Stomach smooth muscle (tissue), 2 donors: ENCODE results near the gene INF2.

Experiments used
- H3K27ac ChIP-seq: one replicate; pipeline ENCODE4 v1.7.0; 2013; ENCODE audit warnings: mild to moderate bottlenecking, low read length, inconsistent platforms
- H3K27me3 ChIP-seq, 2 donors: one replicate each; pipeline ENCODE4 v1.7.0; 2013; ENCODE audit warnings: low read length in 2 of 2; ENCODE audit not compliant: insufficient read depth in 2 of 2, control insufficient read depth in 1 of 2
- H3K36me3 ChIP-seq, 2 donors: one replicate each; pipeline ENCODE4 v1.7.0; 2013; ENCODE audit warnings: low read length in 2 of 2; ENCODE audit not compliant: control insufficient read depth in 2 of 2, insufficient read depth in 2 of 2
- H3K4me1 ChIP-seq: one replicate; pipeline ENCODE4 v1.7.0; 2013; ENCODE audit warnings: low read length; ENCODE audit not compliant: control insufficient read depth, insufficient read depth
- H3K4me3 ChIP-seq, 2 donors: one replicate each; pipeline ENCODE4 v1.7.0; 2013; ENCODE audit warnings: low read length in 2 of 2
- H3K9ac ChIP-seq, 2 donors: one replicate each; pipeline ENCODE4 v1.7.0; 2013; ENCODE audit warnings: low read length in 2 of 2, mild to moderate bottlenecking in 1 of 2
- H3K9me3 ChIP-seq, 2 donors: one replicate each; pipeline ENCODE4 v1.7.0; 2013; ENCODE audit warnings: low read length in 2 of 2; ENCODE audit not compliant: control insufficient read depth in 2 of 2
- donor health status: healthy.
- donor health status: Pancreatic carcinoma.

INF2 gene

DNA sequence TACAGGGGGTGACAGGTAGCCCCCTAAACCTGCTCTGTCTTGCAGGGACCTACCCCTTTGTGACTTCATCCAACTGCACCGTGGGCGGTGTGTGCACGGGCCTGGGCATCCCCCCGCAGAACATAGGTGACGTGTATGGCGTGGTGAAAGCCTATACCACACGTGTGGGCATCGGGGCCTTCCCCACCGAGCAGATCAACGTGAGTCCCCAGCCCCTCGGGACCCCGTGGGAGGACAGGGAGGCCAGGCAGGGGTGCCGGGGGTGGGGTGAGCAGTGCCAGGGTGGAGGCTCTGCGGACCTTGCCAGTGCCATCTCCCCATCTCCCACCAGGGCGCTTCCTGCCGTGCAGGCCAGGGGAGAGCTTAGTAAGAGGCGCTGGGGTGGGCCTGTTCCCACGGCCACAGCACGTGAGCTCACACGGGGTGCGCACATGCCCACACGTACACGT lies 52.4 kb downstream of the INF2 start:
- Histone ChIP-seq H3K27ac (no peak overlapping the region), H3K9ac (no peak overlapping the region), H3K9me3 (no peaks in the 10 kb centered on the region), H3K4me1 (peaks cover 14% of the 10 kb centered on the region), H3K36me3 (peaks cover 0 to 6% of the 10 kb centered on the region in 2 donors), H3K4me3 (no peak overlapping the region), H3K27me3 (no peaks in the 10 kb centered on the region)

DNA sequence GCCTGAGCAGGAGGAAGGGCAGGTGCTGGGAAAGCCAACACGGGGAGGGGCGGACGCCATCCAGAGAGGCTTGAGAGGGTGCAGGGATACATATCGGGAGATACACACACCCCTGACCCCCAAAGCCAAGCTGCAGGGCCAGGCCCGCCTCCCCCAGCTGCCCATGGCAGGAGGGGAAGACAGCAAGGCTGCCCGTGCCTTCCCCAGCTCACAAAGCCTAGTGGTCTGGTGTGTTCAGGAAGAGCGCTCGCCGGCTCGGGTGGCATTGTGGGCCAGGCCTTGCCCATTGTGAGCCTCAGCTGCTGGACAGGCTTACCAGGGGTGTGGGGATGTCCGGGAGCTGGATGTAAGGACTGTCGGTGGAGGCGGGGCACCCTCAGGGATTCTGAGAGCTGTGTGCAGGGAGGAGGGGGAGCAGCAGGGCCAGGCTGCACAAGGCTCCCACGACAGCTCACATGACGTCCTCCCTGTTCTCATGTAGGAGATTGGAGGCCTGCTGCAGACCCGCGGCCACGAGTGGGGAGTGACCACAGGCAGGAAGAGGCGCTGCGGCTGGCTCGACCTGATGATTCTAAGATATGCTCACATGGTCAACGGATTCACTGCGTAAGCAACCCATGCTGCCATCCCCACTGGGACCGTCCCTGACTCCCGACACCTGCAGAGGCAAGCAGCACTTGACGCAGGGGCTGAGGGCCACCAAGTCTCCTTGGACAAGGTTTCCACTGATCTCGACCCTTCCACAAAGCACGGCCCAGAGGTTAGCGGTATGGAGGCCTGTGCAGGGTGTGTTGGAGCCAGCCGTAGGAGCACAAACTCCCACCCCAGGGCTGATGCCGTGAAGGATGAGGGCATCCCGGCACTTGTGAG lies 53.4 kb downstream of the INF2 start:
- Histone ChIP-seq H3K9me3 (no peaks in the 10 kb centered on the region), H3K9ac (no peak overlapping the region), H3K4me1 (peaks cover 19% of the 10 kb centered on the region), H3K4me3 (no peak overlapping the region), H3K27ac (no peak overlapping the region), H3K27me3 (no peaks in the 10 kb centered on the region), H3K36me3 (peaks cover 0 to 6% of the 10 kb centered on the region in 2 donors)

DNA sequence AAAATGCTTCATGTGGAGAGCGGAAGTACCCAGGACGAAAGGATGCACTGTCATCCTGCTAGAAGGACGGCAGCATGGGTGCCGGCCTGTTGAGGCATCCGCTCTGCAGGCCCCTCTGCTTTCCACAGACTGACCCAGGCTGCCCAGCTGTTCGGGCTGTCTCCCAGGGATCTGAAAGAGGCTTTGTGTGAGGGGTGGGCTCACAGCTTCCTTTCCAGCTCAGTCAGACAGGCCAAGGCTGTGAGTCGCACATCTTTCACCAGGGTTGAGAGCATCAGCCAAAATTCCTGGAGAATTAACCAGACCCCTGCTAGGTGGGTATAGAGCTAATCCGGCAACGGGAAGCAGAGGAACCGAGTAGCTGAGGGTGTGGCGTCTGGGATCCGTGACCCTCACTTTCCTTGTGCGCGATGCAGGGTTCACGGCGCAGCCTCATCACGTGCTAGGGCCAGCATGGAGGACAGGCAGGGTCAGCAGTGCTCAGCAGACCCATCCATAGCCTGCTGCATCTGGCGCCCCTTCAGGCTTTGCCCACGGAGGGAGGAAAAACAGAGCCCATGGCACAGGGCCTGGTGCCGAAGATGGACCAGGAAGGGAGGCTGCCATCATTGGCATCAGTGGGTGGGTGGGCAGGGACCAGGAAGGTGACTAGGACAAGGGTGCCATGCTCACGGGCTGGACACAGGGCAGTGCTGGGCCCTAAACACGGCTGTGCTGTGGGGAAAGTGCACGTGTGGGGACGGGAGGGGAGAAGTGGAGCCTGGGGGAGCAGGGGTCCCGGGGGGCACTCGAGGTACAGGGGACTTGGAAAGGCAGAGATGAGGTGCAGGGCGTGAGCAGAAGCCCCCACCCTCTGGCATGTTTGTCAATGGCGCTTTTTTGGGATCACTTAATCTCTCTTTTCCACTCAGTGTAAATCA lies 54.3 kb downstream of the INF2 start:
- peaks cover 21% of the 10 kb centered on the region for H3K4me1 ChIP-seq
- H3K9ac ChIP-seq: no peak overlapping the region
- H3K27me3 ChIP-seq: no peaks in the 10 kb centered on the region
- H3K27ac ChIP-seq: no peak overlapping the region
- peaks cover 0 to 6% of the 10 kb centered on the region in 2 donors for H3K36me3 ChIP-seq
- H3K4me3 ChIP-seq: no peak overlapping the region
- H3K9me3 ChIP-seq: no peaks in the 10 kb centered on the region

DNA sequence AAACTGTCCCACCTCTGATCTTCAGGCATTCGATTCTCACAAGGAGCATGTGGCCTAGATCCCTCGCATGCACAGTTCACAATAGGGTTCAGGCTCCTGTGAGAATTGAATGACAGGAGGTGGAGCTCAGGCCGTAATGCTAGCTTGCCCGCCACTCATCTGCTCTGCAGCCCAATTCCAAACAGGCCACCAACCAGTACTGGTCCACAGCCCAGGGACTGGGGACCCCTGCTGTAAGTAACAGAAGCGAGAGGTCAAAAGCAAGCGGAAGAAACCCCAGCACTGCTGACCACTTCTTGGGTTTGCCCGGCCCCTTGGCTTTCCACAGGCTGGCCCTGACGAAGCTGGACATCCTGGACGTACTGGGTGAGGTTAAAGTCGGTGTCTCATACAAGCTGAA lies 55.1 kb downstream of the INF2 start:
- H3K9me3 ChIP-seq: no peaks in the 10 kb centered on the region
- H3K4me1 ChIP-seq: peaks cover 27% of the 10 kb centered on the region
- no peak overlapping the region for H3K27ac ChIP-seq
- no peak overlapping the region for H3K4me3 ChIP-seq
- no peaks in the 10 kb centered on the region for H3K27me3 ChIP-seq
- no peak overlapping the region for H3K9ac ChIP-seq
- H3K36me3 ChIP-seq: peaks cover 0 to 6% of the 10 kb centered on the region in 2 donors

DNA sequence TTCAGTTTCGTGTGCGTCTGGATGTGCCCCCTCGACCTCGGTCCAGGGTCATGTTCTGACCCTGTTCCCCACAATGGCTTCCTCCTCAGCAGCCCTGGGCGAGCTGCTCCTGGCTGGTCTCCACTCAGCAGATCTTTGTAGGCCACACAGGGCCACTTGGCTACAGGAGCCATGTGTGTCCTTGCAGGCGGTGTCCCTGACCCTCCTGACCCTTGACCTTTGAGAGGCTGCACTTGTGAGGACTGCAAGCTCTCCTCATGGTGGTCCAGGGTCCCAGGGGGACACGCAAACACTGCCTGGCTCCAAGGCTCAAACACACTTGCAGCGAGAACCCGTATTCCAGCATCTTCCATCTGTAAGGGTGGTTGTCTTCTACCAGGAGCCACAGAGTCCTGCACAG lies 56.0 kb downstream of the INF2 start:
- Histone ChIP-seq H3K4me1 (peaks cover 33% of the 10 kb centered on the region), H3K36me3 (peaks cover 0 to 3% of the 10 kb centered on the region in 2 donors), H3K27me3 (no peaks in the 10 kb centered on the region), H3K9ac (no peak overlapping the region), H3K9me3 (no peaks in the 10 kb centered on the region), H3K27ac (no peak overlapping the region), H3K4me3 (no peak overlapping the region)

DNA sequence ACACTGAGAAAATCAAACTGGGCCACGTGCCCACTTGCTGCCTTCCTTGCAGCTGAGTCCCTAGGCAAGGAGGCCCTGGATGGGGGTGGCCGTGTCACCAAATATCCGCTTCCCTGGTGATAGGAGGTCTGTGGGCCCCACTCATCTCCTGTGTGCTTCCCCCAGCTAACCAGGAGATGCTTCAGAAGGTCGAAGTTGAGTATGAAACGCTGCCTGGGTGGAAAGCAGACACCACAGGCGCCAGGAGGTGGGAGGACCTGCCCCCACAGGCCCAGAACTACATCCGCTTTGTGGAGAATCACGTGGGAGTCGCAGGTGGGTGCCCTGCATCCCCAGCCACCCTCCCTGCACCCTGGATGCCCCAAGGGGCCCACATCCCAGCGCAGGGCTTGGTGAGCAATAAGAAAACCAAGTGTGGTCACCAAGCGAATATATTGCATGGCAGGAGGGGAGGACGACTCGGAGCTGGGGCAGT lies 56.7 kb downstream of the INF2 start:
- peaks cover 0 to 3% of the 10 kb centered on the region in 2 donors for H3K36me3 ChIP-seq
- no peak overlapping the region for H3K27ac ChIP-seq
- H3K27me3 ChIP-seq: no peaks in the 10 kb centered on the region
- no peak overlapping the region for H3K4me3 ChIP-seq
- peaks cover 35% of the 10 kb centered on the region for H3K4me1 ChIP-seq
- no peak overlapping the region for H3K9ac ChIP-seq
- H3K9me3 ChIP-seq: no peaks in the 10 kb centered on the region

DNA sequence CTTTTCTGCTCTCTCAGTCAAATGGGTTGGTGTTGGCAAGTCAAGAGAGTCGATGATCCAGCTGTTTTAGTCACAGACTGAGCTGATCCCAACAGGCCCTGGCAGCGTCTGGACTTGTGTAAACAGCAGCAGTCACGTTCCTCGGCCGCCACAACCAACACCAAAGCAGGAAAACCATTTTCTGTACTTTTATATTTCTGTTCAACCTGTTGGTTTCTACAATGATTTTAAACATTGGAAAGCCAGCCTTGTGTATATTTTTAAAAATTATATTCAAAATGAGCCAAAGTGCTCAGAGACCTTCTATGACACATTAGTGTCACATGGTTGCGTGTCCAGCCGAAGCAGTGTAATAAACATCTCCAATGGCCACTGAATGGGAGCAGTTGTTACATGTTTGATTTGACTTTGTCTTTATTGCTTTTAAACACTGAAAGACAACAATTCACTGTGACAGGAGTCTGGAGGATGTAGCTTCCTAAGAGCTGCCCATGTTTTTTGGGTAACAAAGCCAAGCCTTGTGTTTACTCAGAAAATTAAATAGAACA lies 57.6 kb downstream of the INF2 start:
- no peaks in the 10 kb centered on the region for H3K27me3 ChIP-seq
- no peak overlapping the region for H3K27ac ChIP-seq
- no peak overlapping the region for H3K9ac ChIP-seq
- peaks cover 38% of the 10 kb centered on the region for H3K4me1 ChIP-seq
- no peak overlapping the region for H3K4me3 ChIP-seq
- peaks cover 0 to 3% of the 10 kb centered on the region in 2 donors for H3K36me3 ChIP-seq
- H3K9me3 ChIP-seq: no peaks in the 10 kb centered on the region

DNA sequence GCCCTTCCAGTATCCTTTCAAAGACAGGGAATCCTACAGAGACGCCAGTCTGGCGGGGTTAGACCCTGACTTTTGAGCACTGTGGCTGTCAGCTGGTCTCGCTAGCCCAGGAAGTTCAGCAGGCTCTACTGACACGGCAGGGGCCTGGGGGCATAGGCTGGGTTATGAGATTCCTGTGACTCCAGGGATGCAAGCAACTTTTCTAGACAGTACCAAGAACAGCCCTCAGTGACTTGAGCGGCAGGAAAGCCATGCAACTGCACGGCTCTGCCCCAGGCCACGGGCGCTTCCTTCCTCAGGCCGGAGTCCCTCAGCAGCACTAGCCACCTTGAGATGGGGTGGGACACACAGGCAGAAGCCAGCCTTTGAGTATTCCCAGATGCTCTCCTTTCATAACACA lies 58.5 kb downstream of the INF2 start:
- Histone ChIP-seq H3K4me3 (no peak overlapping the region), H3K27me3 (no peaks in the 10 kb centered on the region), H3K9ac (no peak overlapping the region), H3K27ac (no peak overlapping the region), H3K4me1 (peaks cover 40% of the 10 kb centered on the region), H3K9me3 (no peaks in the 10 kb centered on the region), H3K36me3 (peaks cover 0 to 3% of the 10 kb centered on the region in 2 donors)

DNA sequence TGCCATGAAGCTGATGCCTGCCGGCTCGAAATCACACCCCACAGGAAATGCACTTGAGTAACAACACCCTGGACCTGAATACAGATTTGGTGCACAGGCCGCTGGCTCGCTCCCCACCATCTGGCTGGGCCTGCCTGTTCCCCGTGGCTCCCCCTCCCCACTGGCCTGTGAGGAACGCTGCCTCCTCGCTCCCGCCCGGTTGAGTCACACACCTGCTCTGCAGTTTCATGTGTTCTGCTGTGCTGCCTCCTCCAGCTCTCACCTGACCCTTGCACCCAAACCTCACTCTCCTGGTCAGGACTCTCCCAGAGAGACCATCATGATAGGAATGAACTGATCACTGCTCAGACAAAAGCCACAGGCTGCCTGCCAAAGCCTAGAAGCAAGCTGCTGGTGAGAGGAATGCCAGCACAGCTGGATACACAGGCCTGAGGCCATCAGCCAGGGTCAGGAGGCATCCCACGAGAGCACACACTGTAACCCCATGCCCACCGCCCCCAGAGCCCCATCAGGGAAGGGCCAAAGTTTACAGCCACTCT lies 59.8 kb downstream of the INF2 start:
- no peaks in the 10 kb centered on the region for H3K36me3 ChIP-seq
- no peaks in the 10 kb centered on the region for H3K27me3 ChIP-seq
- peaks cover 48% of the 10 kb centered on the region for H3K4me1 ChIP-seq
- peak overlapping the region in 1 of 2 donors; percentile 7 for H3K4me3 ChIP-seq
- no peaks in the 10 kb centered on the region for H3K9me3 ChIP-seq
- no peak overlapping the region for H3K27ac ChIP-seq
- peak overlapping the region in 1 of 2 donors; percentile 27 for H3K9ac ChIP-seq

DNA sequence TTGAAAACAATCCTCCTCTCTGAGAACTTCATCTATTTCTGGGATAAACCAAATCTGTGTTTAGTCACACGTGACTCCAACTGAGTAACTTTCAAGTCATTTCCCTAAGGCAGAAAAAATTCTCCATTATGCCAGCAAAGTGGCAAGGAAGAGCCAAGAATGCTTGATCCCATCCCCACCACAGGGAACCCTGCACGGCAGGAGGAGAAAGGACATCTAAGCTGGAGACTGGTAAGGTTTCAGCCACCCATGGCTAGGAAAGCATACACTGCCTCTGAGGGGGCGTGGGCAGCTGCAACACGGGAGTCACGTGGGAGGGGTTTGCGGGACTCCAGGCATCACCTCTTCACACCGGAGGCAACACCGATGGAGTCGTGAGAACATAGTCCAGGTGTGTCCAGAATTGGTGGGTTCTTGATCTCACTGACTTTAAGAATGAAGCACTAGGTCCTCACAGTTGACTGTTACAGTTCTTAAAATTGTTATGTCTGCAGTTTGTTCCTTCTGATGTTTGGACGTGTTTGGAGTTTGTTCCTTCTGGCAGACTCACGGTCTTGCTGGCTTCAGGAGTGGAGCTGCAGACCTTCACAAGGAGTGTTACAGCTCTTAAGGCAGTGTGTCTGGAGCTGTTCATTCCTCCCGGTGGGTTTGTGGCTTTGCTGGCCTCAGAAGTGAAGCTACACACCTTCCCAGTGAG lies 60.8 kb downstream of the INF2 start:
- Histone ChIP-seq H3K27me3 (no peaks in the 10 kb centered on the region), H3K27ac (no peak overlapping the region), H3K9ac (no peak overlapping the region), H3K9me3 (no peaks in the 10 kb centered on the region), H3K4me1 (peaks cover 57% of the 10 kb centered on the region), H3K36me3 (no peaks in the 10 kb centered on the region), H3K4me3 (no peak overlapping the region)
